NCI-H2196 treated with DMSO at 0.1 percent for 48 hours (cell line): Measurements from ENCODE around the gene BAG3.
"Not testable (repeated sequence)": the region's sequence is repeated elsewhere in the genome, so short reads cannot be mapped to it uniquely, and the experiment has no call there.

ENCODE experiments used
- DNase-seq: peaks from one replicate; lab custom pipeline; 2025; ENCODE audit not compliant: unreplicated experiment; lab: John Stamatoyannopoulos, UW

Gene BAG3

GRCh38 chr10:119689016-119689580 is 37.9 kb downstream of the BAG3 start:
- no peak for DNase-seq

- no peak for DNase-seq
Observed at GRCh38 chr10:119691726-119692125, 40.5 kb downstream of the BAG3 start.

GRCh38 chr10:119693262-119693957 is 42.2 kb downstream of the BAG3 start:
- no peak for DNase-seq

- DNase-seq = no peak
Observed at GRCh38 chr10:119694608-119695007, 43.4 kb downstream of the BAG3 start.

GRCh38 chr10:119700321-119700954 is 49.3 kb downstream of the BAG3 start:
- DNase-seq = no peak

GRCh38 chr10:119701861-119702260 is 50.7 kb downstream of the BAG3 start:
- no peak for DNase-seq

GRCh38 chr10:119702583-119702982 is 51.4 kb downstream of the BAG3 start:
- no peak for DNase-seq

GRCh38 chr10:119703903-119704508 is 52.8 kb downstream of the BAG3 start:
- no peak for DNase-seq

- no peak for DNase-seq
Observed at GRCh38 chr10:119705434-119705831, 54.3 kb downstream of the BAG3 start.

- no peak for DNase-seq
Observed at GRCh38 chr10:119706521-119707278, 55.5 kb downstream of the BAG3 start.

GRCh38 chr10:119707331-119707730 is 56.2 kb downstream of the BAG3 start:
- not testable (repeated sequence) for DNase-seq

- not testable (repeated sequence) for DNase-seq
Observed at GRCh38 chr10:119710935-119711334, 59.8 kb downstream of the BAG3 start.

- no peak for DNase-seq
Observed at GRCh38 chr10:119713744-119714483, 62.7 kb downstream of the BAG3 start.

GRCh38 chr10:119714484-119714816 is 63.3 kb downstream of the BAG3 start:
- no peak for DNase-seq

GRCh38 chr10:119715628-119716505 is 64.7 kb downstream of the BAG3 start:
- no peak for DNase-seq

- no peak for DNase-seq
Observed at GRCh38 chr10:119723161-119723560, 72.0 kb downstream of the BAG3 start.

GRCh38 chr10:119723624-119724023 is 72.4 kb downstream of the BAG3 start:
- no peak for DNase-seq

- no peak for DNase-seq
Observed at GRCh38 chr10:119724593-119725516, 73.7 kb downstream of the BAG3 start.

GRCh38 chr10:119725517-119725827 is 74.3 kb downstream of the BAG3 start:
- no peak for DNase-seq
